GM18861 (cell line): Measurements from ENCODE around the gene OR1E2.
"Not testable (repeated sequence)": the region's sequence is repeated elsewhere in the genome, so short reads cannot be mapped to it uniquely, and the experiment has no call there.

ENCODE experiments used
- ATAC-seq: cut with Tn5 transposase; IDR thresholded peaks from one replicate; pipeline ENCODE4 v1.9.1; 2021; ENCODE audit not compliant: unreplicated experiment

The OR1E2 gene

GRCh38 chr17:3398310-3398709 lies 35.3 kb downstream of the OR1E2 start, which contains the start of gene OR1E1:
TSS of gene OR1E1 (minus strand) at chr17:3398410. CDS start at chr17:3398410, 0 bp downstream.
- ATAC-seq, result no peak

DNA sequence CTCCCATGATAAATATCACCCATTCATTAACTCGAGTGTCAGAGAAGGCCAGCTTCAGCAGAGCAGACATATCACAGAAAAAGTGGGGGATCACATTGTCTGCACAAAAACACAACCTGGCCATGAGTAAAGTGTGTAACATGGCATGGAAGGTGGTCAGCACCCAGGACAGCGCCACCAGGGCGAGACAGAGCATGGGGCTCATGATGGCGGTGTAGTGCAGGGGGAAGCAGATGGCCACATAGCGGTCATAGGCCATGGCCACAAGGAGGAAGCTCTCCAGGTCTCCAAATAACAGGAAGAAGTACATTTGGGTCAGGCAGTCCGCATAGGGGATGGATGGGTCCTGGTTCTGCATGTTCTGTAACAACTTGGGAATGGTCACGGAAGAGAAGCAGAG lies 35.8 kb downstream of the OR1E2 start:
- ATAC-seq, result not testable (repeated sequence)

DNA sequence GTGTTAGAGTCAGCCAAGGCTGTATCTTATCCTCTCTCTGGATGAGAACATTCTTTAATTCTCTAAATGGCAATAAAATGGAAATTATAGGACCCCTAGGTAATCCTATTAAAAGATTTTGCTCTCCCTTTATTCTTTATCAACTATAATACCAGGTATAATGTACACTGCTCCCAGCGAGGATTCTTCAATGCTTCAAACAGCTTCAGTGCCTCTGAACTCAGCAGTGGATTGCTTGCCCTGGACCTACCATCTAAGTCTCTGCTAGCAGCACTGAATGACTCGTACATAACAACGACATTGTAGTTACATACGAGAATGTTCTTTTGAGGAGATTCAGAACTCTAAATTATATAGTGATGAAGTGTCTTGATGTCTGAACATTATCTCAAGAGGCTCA lies 43.9 kb downstream of the OR1E2 start:
- no peak for ATAC-seq

DNA sequence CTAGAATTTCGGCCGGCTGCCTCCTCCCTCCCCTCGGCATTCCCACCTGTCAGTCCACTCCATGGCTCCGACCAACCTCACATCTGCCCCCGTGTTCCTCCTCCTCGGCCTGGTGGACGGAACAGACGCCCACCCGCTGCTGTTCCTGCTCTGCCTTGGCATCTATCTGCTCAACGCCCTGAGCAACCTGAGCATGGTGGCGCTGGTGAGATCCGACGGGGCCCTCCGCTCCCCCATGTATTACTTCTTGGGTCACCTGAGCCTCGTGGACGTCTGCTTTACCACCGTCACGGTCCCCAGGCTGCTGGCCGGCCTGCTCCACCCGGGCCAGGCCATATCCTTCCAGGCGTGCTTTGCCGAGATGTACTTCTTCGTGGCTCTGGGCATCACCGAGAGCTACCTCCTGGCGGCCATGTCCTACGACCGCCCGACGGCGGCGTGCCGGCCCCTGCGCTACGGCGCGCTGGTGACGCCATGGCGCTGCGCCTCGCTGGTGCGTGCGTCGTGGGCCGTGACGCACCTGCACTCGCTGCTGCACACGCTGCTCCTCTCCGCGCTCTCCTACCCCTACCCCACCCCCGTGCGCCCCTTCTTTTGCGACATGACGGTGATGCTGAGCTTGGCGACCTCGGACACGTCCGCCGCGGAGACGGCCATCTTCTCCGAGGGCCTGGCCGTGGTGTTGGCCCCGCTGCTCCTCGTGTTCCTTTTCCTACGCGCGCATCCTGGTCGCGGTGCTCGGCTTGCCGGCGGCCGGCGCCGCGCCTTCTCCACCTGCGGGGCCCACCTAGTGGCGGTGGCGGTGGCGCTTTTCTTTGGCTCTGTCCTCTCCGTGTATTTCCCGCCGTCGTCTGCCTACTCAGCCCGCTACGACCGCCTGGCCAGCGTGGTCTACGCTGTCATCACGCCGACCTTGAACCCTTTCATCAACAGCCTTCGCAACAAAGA lies 47.5 kb downstream of the OR1E2 start, which contains the start of gene OR3A2:
Gene OR3A2 (minus strand): TSS at position 440 of the 948 bp plus-strand sequence.
- ATAC-seq, result no peak
